Stomach (tissue), 9 donors: ENCODE measurements around the gene PTPRD. TPM values are rescaled to one million over a fixed set of nuclear protein-coding genes. Genes with fewer than 3 reads are reported as not detected.

Source experiments
- DNase-seq, 2 donors: peaks; one replicate each; pipeline versions ENCODE4 v3.0.0 to v3.0.0-alpha.2; 2013 to 2019
- H3K27ac ChIP-seq, 5 donors: fragments of 200-600 bp in 4 of 5; sonication (generic) in 4 of 5; one replicate each; pipeline ENCODE4 v1.5.1; 2013 to 2019; ENCODE audit warnings: mild to moderate bottlenecking in 1 of 5, moderate library complexity in 1 of 5
- H3K27me3 ChIP-seq, 3 donors: fragments of 200-600 bp; sonication (generic); one replicate each; pipeline ENCODE4 v1.5.1; 2017 to 2019; ENCODE audit warnings: mixed run types in 1 of 3
- H3K36me3 ChIP-seq, 4 donors: fragments of 200-600 bp; sonication (generic); 1 replicate in 3 of 4; 2 replicates in 1 of 4; pipeline ENCODE4 v1.5.1; 2016 to 2019
- H3K4me1 ChIP-seq, 4 donors: fragments of 200-600 bp; sonication (generic); one replicate each; pipeline ENCODE4 v1.5.1; 2016 to 2019
- H3K4me3 ChIP-seq, 4 donors: fragments of 200-600 bp; sonication (generic) in 3 of 4; one replicate each; pipeline ENCODE4 v1.5.1; 2016 to 2019; ENCODE audit warnings: mild to moderate bottlenecking in 1 of 4
- H3K9me3 ChIP-seq, 4 donors: fragments of 200-600 bp; sonication (generic); one replicate each; pipeline ENCODE4 v1.5.1; 2016 to 2019
- CTCF ChIP-seq, 7 experiments: fragments of 450-650 bp in 4 of 7; fragments of 200-600 bp in 3 of 7; sonication (generic) in 3 of 7; IDR thresholded peaks; one replicate each; pipeline ENCODE4 v1.5.1; 2016 to 2019; ENCODE audit warnings: antibody characterized with exemption in 7 of 7, control low read depth in 2 of 7, mild to moderate bottlenecking in 1 of 7
- EP300 ChIP-seq: sonication (generic); formaldehyde crosslinking; IDR thresholded peaks from one replicate; pipeline ENCODE4 v1.6.1; 2017; ENCODE audit warnings: antibody characterized with exemption
- POLR2A ChIP-seq, 4 donors: fragments of 450-650 bp; IDR thresholded peaks; one replicate each; pipeline ENCODE4 v1.6.1; 2016; ENCODE audit warnings: antibody characterized with exemption in 4 of 4, control low read depth in 2 of 4, mild to moderate bottlenecking in 1 of 4, moderate library complexity in 1 of 4
- POLR2AphosphoS5 ChIP-seq, 3 donors: sonication (generic); formaldehyde crosslinking; IDR thresholded peaks; one replicate each; pipeline ENCODE4 v1.6.1; 2016; ENCODE audit warnings: antibody characterized with exemption in 3 of 3
- WGBS, 5 donors: extraction: QIAGEN DNeasy Blood & Tissue Kit in 3 of 5; methylation state at CpG; one replicate each; pipeline versions ENCODE4 v1.1.5 to v1.1.7; 2013 to 2018; 5-methylcytosine and 5-hydroxymethylcytosine counted together
- intact Hi-C: fragments of 100-400 bp; cut with DNase I; formaldehyde crosslinking; loops from one replicate; pipeline ENCODE4 v1.15.1; 2023; ENCODE audit warnings: low total_unique reads
- polyA plus RNA-seq, 3 donors: library from polyadenylated mRNA; stranded (reverse); fragments of 200-250 nt; gene quantifications; one replicate each; pipeline ENCODE4 v1.2.3, GENCODE V29; 2013
- total RNA-seq, 5 donors: library from RNA; depleted of rRNA; stranded (reverse); fragments of >200 nt; gene quantifications; one replicate each; pipeline versions ENCODE4 v1.1.0 to v1.2.3, GENCODE V29; 2014 to 2016
- donor health status: healthy with polysubstance abuse.
- donor health status: Bipolar disorder and iron deficiency.
- donor health status: healthy.

The PTPRD gene
- total and polyA plus RNA-seq, 8 donors, result 0.12 to 53.1 (median 1.2) TPM

- H3K27me3 ChIP-seq, result no peaks in the 10 kb centered on the region
- intact Hi-C loops, result no loop called here
These were observed 1963.0 kb downstream of the PTPRD start for GRCh38 chr9:8649807-8650206.

GRCh38 chr9:8649160-8649559, 1963.6 kb downstream of the PTPRD start:
- Histone ChIP-seq H3K36me3 (no peaks in the 10 kb centered on the region), H3K27me3 (no peaks in the 10 kb centered on the region), H3K4me1 (peaks cover 0 to 6% (median 0%) of the 10 kb centered on the region in 4 donors), H3K4me3 (no peak overlapping the region), H3K27ac (no peak overlapping the region), H3K9me3 (no peaks in the 10 kb centered on the region)
- intact Hi-C loops, result no loop called here
- no peak for TF ChIP-seq CTCF (IDR thresholded peaks at IDR 0.05)
- TF ChIP-seq EP300, result no peak
- no peak for TF ChIP-seq POLR2AphosphoS5 (IDR thresholded peaks at IDR 0.05)
- TF ChIP-seq POLR2A (IDR thresholded peaks at IDR 0.05), result no peak
- 57 to 81% (median 68%) methylated on average over 2 of the region's 2 CpGs for WGBS, 5 donors
- peak in 1 of 2 donors; percentile 9 for DNase-seq

More at GRCh38 chr9:8649807-8650206, 1963.0 kb downstream of the PTPRD start:
- no peak for DNase-seq
- Histone ChIP-seq H3K27ac (no peak overlapping the region), H3K9me3 (no peaks in the 10 kb centered on the region), H3K4me1 (peaks cover 0 to 6% (median 0%) of the 10 kb centered on the region in 4 donors), H3K36me3 (no peaks in the 10 kb centered on the region), H3K4me3 (no peak overlapping the region)
- TF ChIP-seq CTCF (IDR thresholded peaks at IDR 0.05) (no peak), POLR2A (IDR thresholded peaks at IDR 0.05) (no peak), POLR2AphosphoS5 (IDR thresholded peaks at IDR 0.05) (no peak), EP300 (no peak)
- 81 to 90% (median 88%) methylated on average over 4 of the region's 4 CpGs for WGBS, 5 donors

DNA sequence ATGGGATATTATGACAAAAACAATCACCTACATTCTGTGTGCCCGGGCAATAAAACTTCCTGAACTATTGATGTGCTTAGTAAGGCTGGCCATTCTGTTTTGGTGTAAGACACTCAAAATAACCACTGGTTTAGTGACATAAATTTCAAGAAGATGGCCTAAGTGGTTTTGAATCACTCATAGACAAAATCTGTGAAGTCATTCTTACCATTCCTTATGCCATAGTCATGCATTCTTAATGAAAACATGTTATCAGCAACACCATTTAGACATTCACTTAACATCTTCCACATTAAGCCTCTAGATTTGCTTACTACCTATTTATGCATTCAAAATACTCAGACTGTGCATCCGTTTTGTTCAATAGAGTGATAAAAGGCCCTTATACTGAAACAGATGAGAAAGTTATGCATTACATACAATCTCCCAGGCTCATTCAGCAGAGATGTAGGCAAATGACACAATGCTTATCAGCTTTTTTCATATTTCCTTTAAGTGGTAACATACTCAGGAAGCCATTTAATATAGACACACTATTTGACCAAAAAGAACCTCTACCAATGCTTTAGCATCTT, 1964.4 kb downstream of the PTPRD start:
- no peak for DNase-seq
- H3K4me1 ChIP-seq, result peaks cover 0 to 6% (median 0%) of the 10 kb centered on the region in 4 donors
- no peaks in the 10 kb centered on the region for H3K9me3 ChIP-seq
- intact Hi-C loops, result no loop called here
- 74 to 93% (median 83%) methylated on average over 2 of the region's 2 CpGs for WGBS, 5 donors
- no peak for TF ChIP-seq POLR2AphosphoS5 (IDR thresholded peaks at IDR 0.05)
- TF ChIP-seq CTCF (IDR thresholded peaks at IDR 0.05), result no peak
- TF ChIP-seq EP300, result no peak
- no peak for TF ChIP-seq POLR2A (IDR thresholded peaks at IDR 0.05)
- H3K27ac ChIP-seq, result no peak overlapping the region
- H3K27me3 ChIP-seq, result no peaks in the 10 kb centered on the region
- no peak overlapping the region for H3K4me3 ChIP-seq
- H3K36me3 ChIP-seq, result no peaks in the 10 kb centered on the region

- intact Hi-C loops, result no loop called here
- WGBS, 5 donors, result 82 to 91% (median 90%) methylated on average over 6 of the region's 6 CpGs
These were observed 1965.0 kb downstream of the PTPRD start for GRCh38 chr9:8647824-8648223.

More at GRCh38 chr9:8647824-8648223, 1965.0 kb downstream of the PTPRD start:
- Histone ChIP-seq H3K9me3 (no peaks in the 10 kb centered on the region), H3K27me3 (no peaks in the 10 kb centered on the region), H3K4me1 (peaks cover 0 to 3% (median 0%) of the 10 kb centered on the region in 4 donors), H3K36me3 (no peaks in the 10 kb centered on the region), H3K4me3 (no peak overlapping the region), H3K27ac (no peak overlapping the region)
- TF ChIP-seq EP300, result no peak
- no peak for TF ChIP-seq POLR2AphosphoS5 (IDR thresholded peaks at IDR 0.05)
- TF ChIP-seq CTCF (IDR thresholded peaks at IDR 0.05), result no peak
- TF ChIP-seq POLR2A (IDR thresholded peaks at IDR 0.05), result no peak
- DNase-seq, result no peak
